GM12865 (cell line): Measurements from ENCODE around the gene WNT9B.

Experiments
- DNase-seq: peaks from one replicate; pipeline ENCODE4 v3.0.0; 2010; ENCODE audit warnings: low read depth
- H3K4me3 ChIP-seq: 2 replicates; pipeline ENCODE4 v1.5.1; 2011; ENCODE audit warnings: mild to moderate bottlenecking, low read depth, low read length, control low read depth
- TF ChIP-seq, protein P1 (sequence below): IDR thresholded peaks from 2 replicates; pipeline ENCODE4 v1.5.1; 2011; ENCODE audit warnings: low read length, control low read depth, low read depth, inconsistent platforms; ENCODE audit not compliant: insufficient read depth; ENCODE audit errors: missing control alignments

Gene WNT9B, protein sequence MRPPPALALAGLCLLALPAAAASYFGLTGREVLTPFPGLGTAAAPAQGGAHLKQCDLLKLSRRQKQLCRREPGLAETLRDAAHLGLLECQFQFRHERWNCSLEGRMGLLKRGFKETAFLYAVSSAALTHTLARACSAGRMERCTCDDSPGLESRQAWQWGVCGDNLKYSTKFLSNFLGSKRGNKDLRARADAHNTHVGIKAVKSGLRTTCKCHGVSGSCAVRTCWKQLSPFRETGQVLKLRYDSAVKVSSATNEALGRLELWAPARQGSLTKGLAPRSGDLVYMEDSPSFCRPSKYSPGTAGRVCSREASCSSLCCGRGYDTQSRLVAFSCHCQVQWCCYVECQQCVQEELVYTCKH

DNA sequence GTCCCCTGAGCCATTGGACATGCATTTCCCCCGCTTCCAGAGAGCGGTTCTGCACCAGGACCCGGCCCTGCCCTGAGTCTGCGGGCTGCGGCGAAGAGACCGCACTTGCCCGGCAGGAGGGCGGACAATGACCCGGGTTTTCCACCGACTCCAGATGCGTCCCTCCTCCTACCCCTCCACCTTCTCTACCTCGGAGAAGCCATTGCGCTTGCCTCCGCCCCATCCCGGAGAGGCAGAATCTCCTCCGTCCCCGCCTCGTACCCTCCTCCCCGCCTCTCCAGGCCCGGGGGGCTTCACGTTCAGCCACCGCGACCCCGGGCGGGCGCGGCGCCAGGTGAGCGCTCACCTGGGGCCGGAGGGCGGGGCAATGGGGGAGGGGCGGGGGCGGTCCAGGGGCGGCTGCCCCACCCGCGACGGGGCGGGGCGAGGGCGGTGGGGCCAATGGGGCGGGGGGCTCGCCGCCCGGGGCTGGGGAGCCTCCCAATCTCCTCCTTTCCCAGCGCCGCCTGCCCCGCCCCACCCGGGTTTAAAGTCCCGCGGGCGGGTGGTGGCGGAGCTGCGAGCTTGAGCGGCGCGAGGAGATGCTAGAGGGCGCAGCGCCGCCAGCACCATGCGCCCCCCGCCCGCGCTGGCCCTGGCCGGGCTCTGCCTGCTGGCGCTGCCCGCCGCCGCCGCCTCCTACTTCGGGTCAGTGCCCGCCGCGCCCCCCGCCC is at the start of gene WNT9B:
TSS of gene WNT9B (plus strand) at position 555 of the 713 bp plus-strand sequence. CDS start at position 611, 56 bp downstream.
- no peak within 1 kb of the TSS for H3K4me3 ChIP-seq
- TF ChIP-seq, protein P1, sequence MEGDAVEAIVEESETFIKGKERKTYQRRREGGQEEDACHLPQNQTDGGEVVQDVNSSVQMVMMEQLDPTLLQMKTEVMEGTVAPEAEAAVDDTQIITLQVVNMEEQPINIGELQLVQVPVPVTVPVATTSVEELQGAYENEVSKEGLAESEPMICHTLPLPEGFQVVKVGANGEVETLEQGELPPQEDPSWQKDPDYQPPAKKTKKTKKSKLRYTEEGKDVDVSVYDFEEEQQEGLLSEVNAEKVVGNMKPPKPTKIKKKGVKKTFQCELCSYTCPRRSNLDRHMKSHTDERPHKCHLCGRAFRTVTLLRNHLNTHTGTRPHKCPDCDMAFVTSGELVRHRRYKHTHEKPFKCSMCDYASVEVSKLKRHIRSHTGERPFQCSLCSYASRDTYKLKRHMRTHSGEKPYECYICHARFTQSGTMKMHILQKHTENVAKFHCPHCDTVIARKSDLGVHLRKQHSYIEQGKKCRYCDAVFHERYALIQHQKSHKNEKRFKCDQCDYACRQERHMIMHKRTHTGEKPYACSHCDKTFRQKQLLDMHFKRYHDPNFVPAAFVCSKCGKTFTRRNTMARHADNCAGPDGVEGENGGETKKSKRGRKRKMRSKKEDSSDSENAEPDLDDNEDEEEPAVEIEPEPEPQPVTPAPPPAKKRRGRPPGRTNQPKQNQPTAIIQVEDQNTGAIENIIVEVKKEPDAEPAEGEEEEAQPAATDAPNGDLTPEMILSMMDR = no peak
- no peak for DNase-seq

DNA sequence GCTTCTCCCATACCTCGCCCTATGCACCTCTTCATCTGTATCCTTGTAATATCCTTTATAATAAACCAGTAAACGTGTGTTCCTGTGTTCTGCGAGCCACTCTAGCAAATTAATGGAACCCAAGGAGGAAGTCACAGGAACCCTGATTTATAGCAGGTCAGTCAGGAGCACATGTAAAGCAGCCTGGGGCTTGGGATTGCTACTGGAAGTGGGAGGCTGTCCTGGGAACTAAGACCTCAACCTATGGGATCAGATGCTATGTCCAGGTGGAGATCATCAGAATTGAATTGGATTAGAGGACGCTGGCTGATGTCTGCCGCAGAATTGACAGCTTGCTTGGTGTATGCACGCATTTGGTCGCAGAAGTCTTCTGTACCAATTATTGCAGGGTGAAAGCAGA is 48.6 kb upstream of the WNT9B start:
- no peak for DNase-seq
- no peak overlapping the region for H3K4me3 ChIP-seq
- TF ChIP-seq, protein P1 = no peak

DNA sequence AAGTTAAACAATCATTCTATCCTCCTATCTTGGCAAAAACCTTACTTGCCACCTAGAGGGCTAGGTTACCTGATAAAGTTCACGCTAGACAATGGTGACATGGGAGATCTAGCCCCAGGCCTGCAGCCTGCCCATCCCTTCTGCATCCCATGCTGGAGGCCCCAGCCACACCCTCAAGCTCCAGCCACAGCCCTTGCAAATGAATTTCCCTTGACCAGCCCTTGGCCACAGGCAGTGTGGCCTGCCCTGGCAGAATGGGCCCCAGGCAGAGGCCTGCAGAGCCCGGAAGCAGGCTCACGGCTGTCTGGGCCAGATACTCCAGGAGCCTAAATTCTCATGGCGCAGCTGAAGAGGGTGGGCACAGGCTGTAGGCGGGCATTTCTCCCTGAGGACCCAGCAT is 47.8 kb upstream of the WNT9B start:
- no peak overlapping the region for H3K4me3 ChIP-seq
- no peak for DNase-seq
- TF ChIP-seq, protein P1 = no peak

DNA sequence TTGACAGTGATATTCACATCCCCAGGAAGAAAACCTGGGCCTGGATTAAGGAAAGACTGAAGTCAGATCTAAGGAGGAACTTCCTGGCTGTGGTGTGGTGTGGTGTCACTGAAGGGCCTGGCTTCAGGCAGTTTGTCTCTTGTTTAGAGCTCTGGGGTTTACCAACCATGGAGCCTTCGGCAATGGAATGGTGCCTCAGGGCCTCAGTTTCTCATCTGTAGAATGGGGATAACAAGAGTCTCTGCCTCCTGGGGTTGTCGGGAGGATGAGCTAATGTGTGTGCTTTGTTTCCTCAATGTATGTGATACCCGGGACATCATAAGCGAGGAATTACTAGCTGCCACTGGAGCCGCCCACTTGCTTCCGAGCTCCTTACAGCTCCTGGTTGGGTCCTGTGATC is 45.6 kb upstream of the WNT9B start:
- no peak overlapping the region for H3K4me3 ChIP-seq
- no peak for DNase-seq
- TF ChIP-seq, protein P1 = no peak

DNA sequence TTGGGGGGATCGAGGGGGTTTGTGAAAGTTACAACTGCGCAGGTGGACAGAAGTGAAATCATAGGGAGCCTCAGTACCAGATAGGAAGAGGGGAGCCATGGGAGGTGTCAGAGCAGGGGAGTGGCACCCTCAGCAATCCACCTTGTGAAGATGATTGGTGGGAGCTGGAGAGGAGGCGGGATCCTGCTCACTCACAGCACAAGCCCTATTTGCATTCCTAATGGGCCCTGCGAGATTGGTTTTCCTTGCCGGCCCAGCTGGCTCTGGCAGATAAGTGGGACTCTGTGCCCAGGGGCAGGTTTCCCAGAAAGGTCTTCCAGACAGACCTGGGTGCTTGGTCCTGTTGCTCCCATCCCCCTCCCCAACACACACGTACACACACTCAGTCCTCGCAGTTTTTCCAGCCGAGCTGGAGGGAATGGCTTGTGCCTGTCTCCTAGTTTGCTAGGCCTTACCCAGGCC is 42.2 kb upstream of the WNT9B start:
- TF ChIP-seq, protein P1 = no peak
- H3K4me3 ChIP-seq = no peak overlapping the region
- no peak for DNase-seq

DNA sequence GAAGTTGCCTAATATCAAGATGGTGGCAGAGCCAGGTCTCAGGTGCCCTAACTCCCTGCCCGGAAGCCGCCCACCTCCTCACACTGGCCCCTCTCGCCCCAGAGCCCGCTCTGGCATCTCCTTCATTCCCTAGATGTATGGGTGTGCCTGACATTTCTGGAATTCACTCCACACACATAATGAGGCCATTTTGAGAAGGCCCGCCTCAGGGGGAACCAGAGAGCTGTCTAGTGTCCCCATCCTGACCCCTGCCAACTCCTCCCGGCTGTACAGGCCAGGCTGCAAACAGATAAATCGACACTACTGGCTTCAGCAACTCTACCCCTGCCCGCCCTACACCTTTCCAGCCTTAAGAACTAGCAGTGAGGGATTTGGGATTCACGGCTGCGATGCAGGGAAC is 40.5 kb upstream of the WNT9B start:
- DNase-seq = no peak
- H3K4me3 ChIP-seq = no peak overlapping the region
- TF ChIP-seq, protein P1 = no peak
